HEK293 (cell line): ENCODE results near the gene DPF3.

Experiments used
- CTCF ChIA-PET: fragments of 350-600 bp; formaldehyde crosslinking; extraction: SDS; loops from one replicate; lab custom pipeline; 2021; ENCODE audit warnings: antibody characterized with exemption; lab: Yijun Ruan, JAX
- POLR2A ChIA-PET: fragments of 300-600 bp; formaldehyde crosslinking; extraction: SDS; loops from one replicate; lab custom pipeline; 2020; ENCODE audit warnings: antibody characterized with exemption, inconsistent platforms; lab: Yijun Ruan, JAX
- H3K27ac ChIP-seq: fragments of 200-500 bp; sonication (Bioruptor generic); 2 replicates; pipeline ENCODE4 v1.5.1; 2014; ENCODE audit warnings: low read depth, low read length, control low read depth, inconsistent platforms; ENCODE audit errors: extremely low read depth
- H3K36me3 ChIP-seq, 2 experiments: fragments of 200-500 bp in 1 of 2; sonication (Bioruptor generic) in 1 of 2; 1 replicate in 1 of 2; 2 replicates in 1 of 2; pipeline ENCODE4 v1.5.1; 2014 to 2017; ENCODE audit warnings: inconsistent platforms in 2 of 2, low read length in 2 of 2; ENCODE audit not compliant: control insufficient read depth in 2 of 2, insufficient read depth in 1 of 2
- H3K4me1 ChIP-seq: fragments of 200-500 bp; sonication (Bioruptor generic); 2 replicates; pipeline ENCODE4 v1.5.1; 2014; ENCODE audit warnings: mild to moderate bottlenecking, low read length, inconsistent platforms; ENCODE audit not compliant: control insufficient read depth, insufficient read depth
- H3K4me3 ChIP-seq: 2 replicates; pipeline ENCODE4 v1.5.1; 2011; ENCODE audit warnings: low read depth, mild to moderate bottlenecking, control low read depth, low read length, moderate library complexity
- H3K9me3 ChIP-seq: fragments of 200-500 bp; sonication (Bioruptor generic); 2 replicates; pipeline ENCODE4 v1.5.1; 2014; ENCODE audit warnings: low read depth, low read length, inconsistent platforms; ENCODE audit not compliant: control insufficient read depth, insufficient read depth
- MEIS1 ChIP-seq: sonication (generic); formaldehyde crosslinking; IDR thresholded peaks from 2 replicates; pipeline ENCODE4 v1.8.1; 2022; ENCODE audit warnings: missing genetic modification reagents, mild to moderate bottlenecking, borderline replicate concordance
- PATZ1 ChIP-seq: fragments of 450-650 bp; formaldehyde crosslinking; IDR thresholded peaks from 2 replicates; pipeline ENCODE4 v1.5.1; 2016; ENCODE audit warnings: missing biosample characterization, missing genetic modification characterization
- RBAK ChIP-seq: fragments of 450-650 bp; formaldehyde crosslinking; IDR thresholded peaks from 2 replicates; pipeline ENCODE4 v1.5.1; 2016; ENCODE audit warnings: missing biosample characterization, missing genetic modification characterization
- REPIN1 ChIP-seq: fragments of 450-650 bp; formaldehyde crosslinking; IDR thresholded peaks from 2 replicates; pipeline ENCODE4 v1.5.1; 2017; ENCODE audit warnings: missing biosample characterization, missing genetic modification characterization, low read depth
- SCRT2 ChIP-seq: fragments of 450-650 bp; formaldehyde crosslinking; IDR thresholded peaks from 2 replicates; pipeline ENCODE4 v1.5.1; 2016; ENCODE audit warnings: missing biosample characterization, missing genetic modification characterization
- TCF7L2 ChIP-seq: IDR thresholded peaks from 2 replicates; pipeline ENCODE4 v1.6.1; 2011; ENCODE audit warnings: low read depth, mild to moderate bottlenecking, inconsistent platforms, low read length, moderate library complexity, borderline replicate concordance
- TSHZ1 ChIP-seq: fragments of 450-650 bp; formaldehyde crosslinking; IDR thresholded peaks from 2 replicates; pipeline ENCODE4 v1.5.1; 2016; ENCODE audit warnings: missing biosample characterization, missing genetic modification characterization, borderline replicate concordance
- YY1 ChIP-seq: fragments of 450-650 bp; formaldehyde crosslinking; IDR thresholded peaks from 2 replicates; pipeline ENCODE4 v1.5.1; 2018; ENCODE audit warnings: missing biosample characterization, missing genetic modification characterization
- ZBTB8A ChIP-seq: fragments of 450-650 bp; formaldehyde crosslinking; IDR thresholded peaks from 2 replicates; pipeline ENCODE4 v1.5.1; 2016; ENCODE audit warnings: missing biosample characterization, missing genetic modification characterization
- ZNF121 ChIP-seq: fragments of 450-650 bp; formaldehyde crosslinking; IDR thresholded peaks from 2 replicates; pipeline ENCODE4 v1.5.1; 2016; ENCODE audit warnings: missing biosample characterization, missing genetic modification characterization
- ZNF146 ChIP-seq: fragments of 450-650 bp; formaldehyde crosslinking; IDR thresholded peaks from 2 replicates; pipeline ENCODE4 v1.5.1; 2016; ENCODE audit warnings: missing biosample characterization, missing genetic modification characterization
- ZNF175 ChIP-seq: fragments of 450-650 bp; formaldehyde crosslinking; IDR thresholded peaks from 2 replicates; pipeline ENCODE4 v1.5.1; 2016; ENCODE audit warnings: missing biosample characterization, missing genetic modification characterization
- ZNF19 ChIP-seq: fragments of 450-650 bp; formaldehyde crosslinking; IDR thresholded peaks from 2 replicates; pipeline ENCODE4; 2016; ENCODE audit warnings: missing biosample characterization, missing genetic modification characterization, low read depth
- ZNF23 ChIP-seq: fragments of 450-650 bp; formaldehyde crosslinking; IDR thresholded peaks from 2 replicates; pipeline ENCODE4 v1.5.1; 2016; ENCODE audit warnings: missing biosample characterization, missing genetic modification characterization, borderline replicate concordance
- ZNF239 ChIP-seq: fragments of 450-650 bp; formaldehyde crosslinking; IDR thresholded peaks from 2 replicates; pipeline ENCODE4 v1.5.1; 2016; ENCODE audit warnings: missing biosample characterization, missing genetic modification characterization
- ZNF274 ChIP-seq, 2 experiments: fragments of 200-500 bp in 1 of 2; fragments of 450-650 bp in 1 of 2; sonication (Bioruptor generic) in 1 of 2; formaldehyde crosslinking in 1 of 2; IDR thresholded peaks; 2 replicates each; pipeline versions ENCODE4 v1.5.1 to v1.6.1; 2014 to 2016; ENCODE audit warnings: borderline replicate concordance in 1 of 2, inconsistent platforms in 1 of 2, low read length in 1 of 2, missing biosample characterization in 1 of 2, missing genetic modification characterization in 1 of 2
- ZNF311 ChIP-seq: fragments of 450-650 bp; formaldehyde crosslinking; IDR thresholded peaks from 2 replicates; pipeline ENCODE4 v1.5.1; 2017; ENCODE audit warnings: missing biosample characterization, missing genetic modification characterization, borderline replicate concordance
- ZNF426 ChIP-seq: fragments of 450-650 bp; formaldehyde crosslinking; IDR thresholded peaks from 2 replicates; pipeline ENCODE4 v1.5.1; 2017; ENCODE audit warnings: missing biosample characterization, missing genetic modification characterization, mild to moderate bottlenecking, inconsistent platforms, moderate library complexity
- ZNF544 ChIP-seq: fragments of 450-650 bp; formaldehyde crosslinking; IDR thresholded peaks from 2 replicates; pipeline ENCODE4 v1.5.0; 2017; ENCODE audit warnings: missing biosample characterization, missing genetic modification characterization
- ZNF560 ChIP-seq: fragments of 450-650 bp; formaldehyde crosslinking; IDR thresholded peaks from 2 replicates; pipeline ENCODE4 v1.5.1; 2017; ENCODE audit warnings: missing biosample characterization, missing genetic modification characterization, borderline replicate concordance
- ZNF776 ChIP-seq: fragments of 450-650 bp; formaldehyde crosslinking; IDR thresholded peaks from 2 replicates; pipeline ENCODE4 v1.5.0; 2017; ENCODE audit warnings: missing biosample characterization, missing genetic modification characterization, borderline replicate concordance
- ZNF791 ChIP-seq: fragments of 450-650 bp; formaldehyde crosslinking; IDR thresholded peaks from 2 replicates; pipeline ENCODE4 v1.5.1; 2016; ENCODE audit warnings: missing biosample characterization, missing genetic modification characterization
- ZSCAN30 ChIP-seq: fragments of 450-650 bp; IDR thresholded peaks from 2 replicates; pipeline ENCODE4 v1.5.1; 2018; ENCODE audit warnings: missing biosample characterization, mild to moderate bottlenecking, missing genetic modification characterization, moderate library complexity
- ZSCAN4 ChIP-seq: fragments of 450-650 bp; formaldehyde crosslinking; IDR thresholded peaks from 2 replicates; pipeline ENCODE4 v1.5.1; 2017; ENCODE audit warnings: missing biosample characterization, missing genetic modification characterization
- TF ChIP-seq, protein P1 (sequence below): fragments of 450-650 bp; formaldehyde crosslinking; IDR thresholded peaks from 2 replicates; pipeline ENCODE4 v1.5.1; 2016; ENCODE audit warnings: missing biosample characterization, missing genetic modification characterization
- TF ChIP-seq, protein P2 (sequence below): fragments of 450-650 bp; formaldehyde crosslinking; IDR thresholded peaks from 2 replicates; pipeline ENCODE4 v1.5.1; 2016; ENCODE audit warnings: missing biosample characterization, missing genetic modification characterization

The DPF3 gene

GRCh38 chr14:72868500-72868899 lies 25.4 kb downstream of the DPF3 start:
- no peak overlapping the region for H3K27ac ChIP-seq

DNA sequence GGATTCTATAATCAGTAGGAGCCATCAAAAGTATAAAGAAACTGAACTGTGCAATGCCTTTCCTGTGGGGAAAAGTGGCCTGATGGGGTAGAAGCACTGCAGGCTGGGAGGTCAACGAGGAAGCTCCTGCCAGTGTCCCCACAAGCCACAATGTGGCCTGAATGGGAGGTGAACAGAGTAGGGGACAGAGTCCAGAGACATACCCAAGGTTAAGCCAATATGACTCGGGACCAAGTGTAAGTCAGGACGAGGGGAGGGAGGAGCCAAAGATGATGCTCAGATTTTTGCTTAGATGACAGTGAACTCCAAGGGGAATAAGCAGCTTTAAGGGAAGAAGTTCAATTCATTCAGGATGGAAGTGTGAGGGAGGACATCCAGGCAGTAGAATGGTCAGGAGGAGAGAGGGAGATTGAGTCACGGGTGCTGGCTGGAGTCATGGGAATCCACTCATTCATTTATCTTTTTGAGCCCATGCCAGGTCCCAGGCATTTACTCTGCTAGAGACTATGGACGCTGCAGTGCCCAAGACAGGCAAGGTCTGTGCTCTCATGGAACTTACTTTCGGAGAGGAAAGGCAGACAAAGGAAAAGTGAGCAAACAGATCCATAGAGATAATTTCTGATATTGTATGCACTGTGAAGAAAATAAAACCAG lies 29.1 kb downstream of the DPF3 start:
- Histone ChIP-seq H3K9me3 (no peaks in the 10 kb centered on the region), H3K4me1 (no peaks in the 10 kb centered on the region), H3K4me3 (no peak overlapping the region), H3K27ac (no peak overlapping the region), H3K36me3 (no peaks in the 10 kb centered on the region)
- POLR2A ChIA-PET = no interaction called here
- CTCF ChIA-PET = no interaction called here
- no peak for TF ChIP-seq ZNF791
- no peak for TF ChIP-seq ZSCAN30 (tag by site-specific recombination)
- TF ChIP-seq ZNF560 (tag by site-specific recombination) = no peak
- no peak for TF ChIP-seq ZNF274 (IDR thresholded peaks at IDR 0.05; ENCODE audit: low read length)
- TF ChIP-seq ZNF274 (tag by site-specific recombination; IDR thresholded peaks at IDR 0.05; ENCODE audit: borderline replicate concordance) = no peak
- TF ChIP-seq ZNF311 (tag by site-specific recombination) = no peak
- no peak for TF ChIP-seq RBAK (tag by site-specific recombination)
- no peak for TF ChIP-seq TSHZ1 (tag by site-specific recombination)

More at GRCh38 chr14:72868500-72868899, 25.4 kb downstream of the DPF3 start:
- Histone ChIP-seq H3K9me3 (no peaks in the 10 kb centered on the region), H3K4me1 (no peaks in the 10 kb centered on the region), H3K36me3 (no peaks in the 10 kb centered on the region), H3K4me3 (no peak overlapping the region)
- CTCF ChIA-PET = no interaction called here
- POLR2A ChIA-PET = no interaction called here
- TF ChIP-seq ZNF544 (tag by site-specific recombination) (no peak), SCRT2 (tag by site-specific recombination) (no peak), ZSCAN4 (tag by site-specific recombination) (no peak), TCF7L2 (no peak), ZNF239 (tag by site-specific recombination) (no peak), ZBTB8A (tag by site-specific recombination) (no peak), REPIN1 (tag by site-specific recombination) (no peak), ZNF19 (no peak), ZNF175 (no peak), MEIS1 (CRISPR knock-in tag) (no peak), ZNF23 (no peak), PATZ1 (tag by site-specific recombination) (no peak), YY1 (tag by site-specific recombination) (no peak), ZNF146 (no peak), ZNF776 (tag by site-specific recombination) (no peak), ZNF426 (tag by site-specific recombination) (no peak), ZNF121 (tag by site-specific recombination) (no peak)
- TF ChIP-seq, protein P1, sequence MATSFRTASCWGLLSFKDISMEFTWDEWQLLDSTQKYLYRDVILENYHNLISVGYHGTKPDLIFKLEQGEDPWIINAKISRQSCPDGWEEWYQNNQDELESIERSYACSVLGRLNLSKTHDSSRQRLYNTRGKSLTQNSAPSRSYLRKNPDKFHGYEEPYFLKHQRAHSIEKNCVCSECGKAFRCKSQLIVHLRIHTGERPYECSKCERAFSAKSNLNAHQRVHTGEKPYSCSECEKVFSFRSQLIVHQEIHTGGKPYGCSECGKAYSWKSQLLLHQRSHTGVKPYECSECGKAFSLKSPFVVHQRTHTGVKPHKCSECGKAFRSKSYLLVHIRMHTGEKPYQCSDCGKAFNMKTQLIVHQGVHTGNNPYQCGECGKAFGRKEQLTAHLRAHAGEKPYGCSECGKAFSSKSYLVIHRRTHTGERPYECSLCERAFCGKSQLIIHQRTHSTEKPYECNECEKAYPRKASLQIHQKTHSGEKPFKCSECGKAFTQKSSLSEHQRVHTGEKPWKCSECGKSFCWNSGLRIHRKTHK (tag by site-specific recombination) = no peak
- TF ChIP-seq, protein P2, sequence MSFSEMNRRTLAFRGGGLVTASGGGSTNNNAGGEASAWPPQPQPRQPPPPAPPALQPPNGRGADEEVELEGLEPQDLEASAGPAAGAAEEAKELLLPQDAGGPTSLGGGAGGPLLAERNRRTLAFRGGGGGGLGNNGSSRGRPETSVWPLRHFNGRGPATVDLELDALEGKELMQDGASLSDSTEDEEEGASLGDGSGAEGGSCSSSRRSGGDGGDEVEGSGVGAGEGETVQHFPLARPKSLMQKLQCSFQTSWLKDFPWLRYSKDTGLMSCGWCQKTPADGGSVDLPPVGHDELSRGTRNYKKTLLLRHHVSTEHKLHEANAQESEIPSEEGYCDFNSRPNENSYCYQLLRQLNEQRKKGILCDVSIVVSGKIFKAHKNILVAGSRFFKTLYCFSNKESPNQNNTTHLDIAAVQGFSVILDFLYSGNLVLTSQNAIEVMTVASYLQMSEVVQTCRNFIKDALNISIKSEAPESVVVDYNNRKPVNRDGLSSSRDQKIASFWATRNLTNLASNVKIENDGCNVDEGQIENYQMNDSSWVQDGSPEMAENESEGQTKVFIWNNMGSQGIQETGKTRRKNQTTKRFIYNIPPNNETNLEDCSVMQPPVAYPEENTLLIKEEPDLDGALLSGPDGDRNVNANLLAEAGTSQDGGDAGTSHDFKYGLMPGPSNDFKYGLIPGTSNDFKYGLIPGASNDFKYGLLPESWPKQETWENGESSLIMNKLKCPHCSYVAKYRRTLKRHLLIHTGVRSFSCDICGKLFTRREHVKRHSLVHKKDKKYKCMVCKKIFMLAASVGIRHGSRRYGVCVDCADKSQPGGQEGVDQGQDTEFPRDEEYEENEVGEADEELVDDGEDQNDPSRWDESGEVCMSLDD (tag by site-specific recombination) = no peak
